ENCODE measurements around the gene ZNF598. TPM values are rescaled to one million over a fixed set of nuclear protein-coding genes. Genes with fewer than 3 reads are reported as not detected.

The ZNF598 gene
- total and polyA plus RNA-seq, 7 experiments from 2014 or later, result 1.9 to 63.2 (median 46.0) TPM

DNA sequence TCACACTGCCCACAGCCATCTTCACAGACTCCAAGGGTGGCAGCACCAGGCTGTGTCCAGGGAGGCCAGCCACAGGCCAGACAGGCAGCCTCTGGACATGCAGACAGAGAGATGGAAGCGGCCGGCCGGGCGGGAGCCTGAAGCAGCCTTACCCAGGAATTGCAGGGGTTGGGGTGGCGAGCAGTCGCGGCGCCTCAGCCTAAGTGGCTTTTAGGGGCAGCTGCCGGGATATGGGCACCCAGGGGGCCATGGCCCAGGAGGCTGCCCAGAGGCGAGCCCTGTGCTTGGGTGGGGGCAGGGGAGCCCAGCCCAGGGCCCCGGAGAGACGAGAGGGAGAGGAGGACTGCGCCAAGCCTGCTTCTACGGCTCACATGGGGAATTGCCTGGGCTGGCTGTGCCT is 15.6 kb upstream of the ZNF598 start:
- intact Hi-C loops (cut with micrococcal nuclease), result no loop called here
- H3K4me3 Mint-ChIP-seq, result peak overlapping the region in 4 of 10 donors; percentile 29 to 83 (median 38)
- DNase-seq (no peak), ATAC-seq (no peak)
- Histone ChIP-seq H3K27ac (ENCODE audit: low read depth, low read length) (no peak overlapping the region), H3K4me1 (ENCODE audit: control insufficient read depth in 2 of 2, insufficient read depth in 2 of 2, low read length in 2 of 2) (peaks cover 14 to 20% of the 10 kb centered on the region in 2 donors), H3K4me3 (ENCODE audit: low read length) (no peak overlapping the region), H3K27me3 (ENCODE audit: control insufficient read depth in 2 of 2, insufficient read depth in 2 of 2, low read length in 2 of 2) (peaks cover 0 to 8% of the 10 kb centered on the region in 2 donors), H3K36me3 (ENCODE audit: control insufficient read depth in 2 of 3, insufficient read depth in 3 of 3, low read length in 3 of 3) (no peaks in the 10 kb centered on the region), H3K9me3 (ENCODE audit: control insufficient read depth in 2 of 3, low read length in 3 of 3) (no peaks in the 10 kb centered on the region)
- H3K9me3 Mint-ChIP-seq, result peaks cover 0 to 4% (median 0%) of the 10 kb centered on the region in 11 donors
- peaks cover 4 to 53% (median 9%) of the 10 kb centered on the region in 5 donors for H3K27me3 Mint-ChIP-seq
- POLR2A ChIA-PET, result interaction anchor here (1.5 to 4.3 kb wide), 3 partner anchors 60 to 130 kb away, joined by 4 to 32 read pairs (median 7); partner anchors contain the start of genes RPS2 and TRAF7
- CTCF ChIA-PET, result no interaction called here
- H3K27ac Mint-ChIP-seq, result no peak overlapping the region
- H3K4me1 Mint-ChIP-seq, result peaks cover 13 to 30% (median 23%) of the 10 kb centered on the region in 7 donors
- no peaks in the 10 kb centered on the region for H3K36me3 Mint-ChIP-seq

GRCh38 chr16:2024032-2024420 is 14.4 kb upstream of the ZNF598 start:
- Histone ChIP-seq H3K4me3 (ENCODE audit: low read length) (no peak overlapping the region), H3K27me3 (ENCODE audit: control insufficient read depth in 2 of 2, insufficient read depth in 2 of 2, low read length in 2 of 2) (peaks cover 0 to 8% of the 10 kb centered on the region in 2 donors)

DNA sequence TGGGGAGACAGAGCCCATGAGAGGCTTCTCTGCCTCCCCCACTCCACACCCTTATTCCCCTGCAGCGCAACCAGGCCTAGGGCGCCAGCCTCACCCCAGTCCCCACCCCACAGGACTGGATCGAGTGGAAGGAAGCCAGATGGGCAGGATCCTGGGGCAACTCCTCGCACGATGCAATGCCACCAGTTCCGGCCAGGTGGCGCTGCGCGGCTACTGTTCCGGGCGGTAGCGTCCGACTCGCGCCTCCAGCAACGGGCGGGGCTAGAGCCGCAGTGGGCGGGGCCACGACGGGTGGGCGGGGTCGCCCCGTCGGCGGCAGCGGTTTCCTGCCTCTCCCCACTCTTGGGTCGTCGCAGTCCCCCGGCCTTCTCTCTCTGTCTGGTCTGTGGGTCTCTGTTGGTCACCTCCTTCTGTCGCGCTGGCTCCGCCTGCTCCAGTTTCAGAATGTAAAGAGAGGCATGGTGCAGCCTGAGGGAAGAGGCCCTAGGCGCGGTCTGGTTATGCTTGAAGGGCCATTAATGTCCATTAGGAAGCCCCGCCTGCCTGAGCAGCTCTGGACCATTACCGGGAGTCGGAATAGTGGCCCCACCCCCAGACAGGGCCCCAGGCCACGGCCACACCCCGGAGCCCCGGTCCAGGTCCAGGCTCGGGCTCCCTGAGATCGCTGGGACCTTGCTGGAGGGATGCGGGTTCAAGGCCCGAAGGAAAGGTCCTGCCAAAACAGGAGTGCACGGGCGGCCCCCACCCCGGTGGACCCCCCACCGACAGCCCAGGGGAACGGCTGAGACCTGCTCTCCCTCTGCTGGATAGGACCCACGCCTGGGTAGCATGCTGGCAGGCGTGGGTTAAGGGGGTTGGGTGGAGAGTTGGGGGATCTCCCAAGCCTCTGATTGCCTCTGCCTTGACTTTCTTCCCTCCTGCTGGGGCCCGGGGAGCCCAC is 13.7 kb upstream of the ZNF598 start:
- no peaks in the 10 kb centered on the region for H3K9me3 ChIP-seq (ENCODE audit: control insufficient read depth in 2 of 3, low read length in 3 of 3)
- peaks cover 14 to 20% of the 10 kb centered on the region in 2 donors for H3K4me1 ChIP-seq (ENCODE audit: control insufficient read depth in 2 of 2, insufficient read depth in 2 of 2, low read length in 2 of 2)
- Mint-ChIP-seq H3K27ac (peak overlapping the region; percentile 66 to 95 (median 83)), H3K4me1 (peaks cover 13 to 30% (median 22%) of the 10 kb centered on the region in 7 donors), H3K36me3 (no peaks in the 10 kb centered on the region), H3K4me3 (peak overlapping the region; percentile 56 to 83 (median 76)), H3K9me3 (peaks cover 0 to 5% (median 0%) of the 10 kb centered on the region in 11 donors), H3K27me3 (peaks cover 7 to 58% (median 15%) of the 10 kb centered on the region in 5 donors)
- peak overlapping the region; percentile 34 for H3K4me3 ChIP-seq (ENCODE audit: low read length)
- H3K27me3 ChIP-seq (ENCODE audit: control insufficient read depth in 2 of 2, insufficient read depth in 2 of 2, low read length in 2 of 2), result peaks cover 0 to 8% of the 10 kb centered on the region in 2 donors
- ChIA-PET CTCF (interaction anchor here (0.6 to 5.0 kb wide), 4 partner anchors 18 to 128 kb away, joined by 3 to 42 read pairs (median 6); partner anchors contain the start of genes NTHL1 and TSC2), POLR2A (interaction anchor here (0.6 to 4.3 kb wide), 9 partner anchors 8 to 251 kb away, joined by 3 to 32 read pairs (median 4); partner anchors contain the start of genes EME2, MRPS34, NDUFB10 and PKD1)
- H3K36me3 ChIP-seq (ENCODE audit: control insufficient read depth in 2 of 3, insufficient read depth in 3 of 3, low read length in 3 of 3), result no peaks in the 10 kb centered on the region
- intact Hi-C loops (cut with micrococcal nuclease), result loop anchor here (1.0 kb wide), 10 partner anchors 14 to 478 kb away; partner anchors contain the start of genes NTHL1 (in 2 of the 2), TSC2 (in 2 of the 2), ECI1 (in 1 of the 2) and MLST8 (in 1 of the 2)
- H3K27ac ChIP-seq (ENCODE audit: low read depth, low read length), result peak overlapping the region; percentile 67
- DNase-seq (peak; percentile 88 to 98 (median 93)), ATAC-seq (peak; percentile 99)

More at GRCh38 chr16:2024032-2024420, 14.4 kb upstream of the ZNF598 start:
- peaks cover 0 to 4% (median 0%) of the 10 kb centered on the region in 11 donors for H3K9me3 Mint-ChIP-seq
- no peak for ATAC-seq
- H3K27me3 Mint-ChIP-seq, result peaks cover 5 to 59% (median 10%) of the 10 kb centered on the region in 5 donors
- intact Hi-C loops (cut with micrococcal nuclease), result no loop called here
- no peaks in the 10 kb centered on the region for H3K36me3 ChIP-seq (ENCODE audit: control insufficient read depth in 2 of 3, insufficient read depth in 3 of 3, low read length in 3 of 3)
- no peaks in the 10 kb centered on the region for H3K36me3 Mint-ChIP-seq
- POLR2A ChIA-PET, result interaction anchor here (0.6 to 4.3 kb wide), 10 partner anchors 9 to 251 kb away, joined by 3 to 32 read pairs (median 4); partner anchors contain the start of genes EME2, MRPS34, NDUFB10 and RPS2
- peaks cover 14 to 20% of the 10 kb centered on the region in 2 donors for H3K4me1 ChIP-seq (ENCODE audit: control insufficient read depth in 2 of 2, insufficient read depth in 2 of 2, low read length in 2 of 2)
- peak overlapping the region in 8 of 10 donors; percentile 25 to 69 (median 53) for H3K4me3 Mint-ChIP-seq
- H3K27ac ChIP-seq (ENCODE audit: low read depth, low read length), result no peak overlapping the region
- CTCF ChIA-PET, result interaction anchor here (0.6 to 0.9 kb wide), 4 partner anchors 18 to 131 kb away, joined by 3 read pairs; partner anchors contain the start of gene TRAF7
- DNase-seq, result no peak
- no peaks in the 10 kb centered on the region for H3K9me3 ChIP-seq (ENCODE audit: control insufficient read depth in 2 of 3, low read length in 3 of 3)
- peak overlapping the region in 5 of 9 donors; percentile 31 to 95 (median 57) for H3K27ac Mint-ChIP-seq
- H3K4me1 Mint-ChIP-seq, result peaks cover 13 to 30% (median 23%) of the 10 kb centered on the region in 7 donors

DNA sequence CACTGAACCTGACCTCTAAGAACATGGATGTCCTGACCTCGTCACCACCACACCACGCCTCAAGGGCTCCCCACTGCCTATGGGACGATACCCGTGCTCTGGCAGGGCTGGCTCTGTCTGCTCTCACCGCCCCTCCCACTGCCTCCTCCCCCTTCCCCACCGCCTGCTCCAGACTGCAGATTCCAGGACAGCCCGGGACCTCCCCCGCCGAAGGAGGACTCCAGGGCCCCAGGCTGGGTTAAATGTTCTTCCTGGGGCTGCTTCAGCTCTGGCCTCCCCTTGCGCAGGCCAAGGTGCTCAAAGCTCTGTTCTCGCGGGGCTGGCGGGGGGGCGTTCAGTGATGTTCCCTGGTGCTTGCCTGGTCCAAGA is 13.1 kb upstream of the ZNF598 start:
- POLR2A ChIA-PET, result interaction anchor here (0.6 to 4.3 kb wide), 4 partner anchors 52 to 132 kb away, joined by 3 to 32 read pairs (median 7); partner anchors contain the start of genes PKD1 and TRAF7
- no peak overlapping the region for H3K4me3 ChIP-seq (ENCODE audit: low read length)
- Mint-ChIP-seq H3K27me3 (peaks cover 7 to 54% (median 15%) of the 10 kb centered on the region in 5 donors), H3K4me3 (peak overlapping the region in 9 of 10 donors; percentile 50 to 83 (median 75)), H3K4me1 (peaks cover 13 to 26% (median 22%) of the 10 kb centered on the region in 7 donors), H3K9me3 (peaks cover 0 to 5% (median 0%) of the 10 kb centered on the region in 11 donors), H3K27ac (peak overlapping the region in 6 of 9 donors; percentile 13 to 83 (median 66)), H3K36me3 (no peaks in the 10 kb centered on the region)
- H3K36me3 ChIP-seq (ENCODE audit: control insufficient read depth in 2 of 3, insufficient read depth in 3 of 3, low read length in 3 of 3), result no peaks in the 10 kb centered on the region
- H3K27ac ChIP-seq (ENCODE audit: low read depth, low read length), result no peak overlapping the region
- ATAC-seq, result peak; percentile 9
- peaks cover 14 to 20% of the 10 kb centered on the region in 2 donors for H3K4me1 ChIP-seq (ENCODE audit: control insufficient read depth in 2 of 2, insufficient read depth in 2 of 2, low read length in 2 of 2)
- H3K27me3 ChIP-seq (ENCODE audit: control insufficient read depth in 2 of 2, insufficient read depth in 2 of 2, low read length in 2 of 2), result peaks cover 0 to 8% of the 10 kb centered on the region in 2 donors
- intact Hi-C loops (cut with micrococcal nuclease), result loop anchor here (1.0 kb wide), 10 partner anchors 13 to 479 kb away; partner anchors contain the start of genes NTHL1 (in 2 of the 2), TSC2 (in 2 of the 2), ECI1 (in 1 of the 2) and MLST8 (in 1 of the 2)
- no peaks in the 10 kb centered on the region for H3K9me3 ChIP-seq (ENCODE audit: control insufficient read depth in 2 of 3, low read length in 3 of 3)
- peak in 2 of 9 donors; percentile 30 to 45 for DNase-seq
- CTCF ChIA-PET, result interaction anchor here (1.0 to 5.0 kb wide), 5 partner anchors 25 to 132 kb away, joined by 5 to 42 read pairs (median 6); partner anchors contain the start of genes NTHL1 and TSC2

DNA sequence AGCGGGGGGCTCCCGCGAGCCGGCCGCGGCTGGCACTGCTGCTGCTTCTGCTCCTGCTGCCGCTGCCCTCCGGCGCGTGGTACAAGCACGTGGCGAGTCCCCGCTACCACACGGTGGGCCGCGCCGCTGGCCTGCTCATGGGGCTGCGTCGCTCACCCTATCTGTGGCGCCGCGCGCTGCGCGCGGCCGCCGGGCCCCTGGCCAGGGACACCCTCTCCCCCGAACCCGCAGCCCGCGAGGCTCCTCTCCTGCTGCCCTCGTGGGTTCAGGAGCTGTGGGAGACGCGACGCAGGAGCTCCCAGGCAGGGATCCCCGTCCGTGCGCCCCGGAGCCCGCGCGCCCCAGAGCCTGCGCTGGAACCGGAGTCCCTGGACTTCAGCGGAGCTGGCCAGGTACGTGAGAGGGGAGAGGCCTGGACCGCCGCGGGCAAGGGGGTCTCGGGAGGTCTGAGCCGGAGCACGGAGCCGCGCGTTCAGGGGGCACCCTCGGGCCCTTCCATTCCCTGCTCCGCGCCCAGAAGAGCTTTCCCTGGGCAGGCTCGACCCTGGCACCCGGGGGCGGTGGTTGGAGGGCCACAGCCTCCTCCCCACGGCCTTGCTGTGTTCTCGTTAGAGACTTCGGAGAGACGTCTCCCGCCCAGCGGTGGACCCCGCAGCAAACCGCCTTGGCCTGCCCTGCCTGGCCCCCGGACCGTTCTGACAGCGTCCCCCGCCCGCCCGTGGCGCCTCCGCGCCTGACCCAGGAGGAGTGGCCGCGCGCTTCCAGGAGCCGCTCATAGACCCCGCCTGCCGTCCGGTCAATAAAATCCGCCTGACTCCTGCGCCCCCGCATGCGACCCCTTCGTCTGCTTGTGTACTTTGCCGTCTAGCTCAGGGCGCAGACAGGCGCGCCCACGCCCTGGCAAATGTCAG is 10.6 kb upstream of the ZNF598 start:
- H3K27me3 ChIP-seq (ENCODE audit: control insufficient read depth in 2 of 2, insufficient read depth in 2 of 2, low read length in 2 of 2), result peaks cover 0 to 8% of the 10 kb centered on the region in 2 donors
- peaks cover 11 to 17% (median 13%) of the 10 kb centered on the region in 7 donors for H3K4me1 Mint-ChIP-seq
- no peaks in the 10 kb centered on the region for H3K9me3 ChIP-seq (ENCODE audit: control insufficient read depth in 2 of 3, low read length in 3 of 3)
- no peak for DNase-seq
- H3K36me3 Mint-ChIP-seq, result no peaks in the 10 kb centered on the region
- H3K27ac ChIP-seq (ENCODE audit: low read depth, low read length), result no peak overlapping the region
- ChIA-PET CTCF (interaction anchor here (5.0 kb wide), 1 partner anchor 121 kb away, joined by 42 read pairs; no protein-coding TSS in a partner anchor), POLR2A (interaction anchor here (1.0 to 1.5 kb wide), 2 partner anchors 120 to 135 kb away, joined by 3 read pairs; partner anchors contain the start of gene TRAF7)
- ATAC-seq, result no peak
- no peaks in the 10 kb centered on the region for H3K36me3 ChIP-seq (ENCODE audit: control insufficient read depth in 2 of 3, insufficient read depth in 3 of 3, low read length in 3 of 3)
- intact Hi-C loops (cut with micrococcal nuclease), result no loop called here
- H3K4me3 ChIP-seq (ENCODE audit: low read length), result no peak overlapping the region
- H3K9me3 Mint-ChIP-seq, result peaks cover 0 to 5% (median 0%) of the 10 kb centered on the region in 11 donors
- peaks cover 11 to 15% of the 10 kb centered on the region in 2 donors for H3K4me1 ChIP-seq (ENCODE audit: control insufficient read depth in 2 of 2, insufficient read depth in 2 of 2, low read length in 2 of 2)
- H3K27me3 Mint-ChIP-seq, result peaks cover 7 to 42% (median 15%) of the 10 kb centered on the region in 5 donors
- H3K4me3 Mint-ChIP-seq, result peak overlapping the region in 2 of 10 donors; percentile 17 to 46
- no peak overlapping the region for H3K27ac Mint-ChIP-seq

Measured in naive thymus-derived CD4-positive, alpha-beta T cell (primary cell).